Stomach (tissue), 4 donors: Measurements from ENCODE around the gene CYB561D1.

Experiments used
- POLR2A ChIP-seq, 4 donors: fragments of 450-650 bp; IDR thresholded peaks; one replicate each; pipeline ENCODE4 v1.6.1; 2016; ENCODE audit warnings: antibody characterized with exemption in 4 of 4, control low read depth in 2 of 4, mild to moderate bottlenecking in 1 of 4, moderate library complexity in 1 of 4
- POLR2AphosphoS5 ChIP-seq, 3 donors: sonication (generic); formaldehyde crosslinking; IDR thresholded peaks; one replicate each; pipeline ENCODE4 v1.6.1; 2016; ENCODE audit warnings: antibody characterized with exemption in 3 of 3
- TF ChIP-seq, protein P1 (sequence below), 7 experiments: fragments of 450-650 bp in 4 of 7; fragments of 200-600 bp in 3 of 7; sonication (generic) in 3 of 7; IDR thresholded peaks; one replicate each; pipeline ENCODE4 v1.5.1; 2016 to 2019; ENCODE audit warnings: antibody characterized with exemption in 7 of 7, control low read depth in 2 of 7, mild to moderate bottlenecking in 1 of 7

- TF ChIP-seq, protein P1, sequence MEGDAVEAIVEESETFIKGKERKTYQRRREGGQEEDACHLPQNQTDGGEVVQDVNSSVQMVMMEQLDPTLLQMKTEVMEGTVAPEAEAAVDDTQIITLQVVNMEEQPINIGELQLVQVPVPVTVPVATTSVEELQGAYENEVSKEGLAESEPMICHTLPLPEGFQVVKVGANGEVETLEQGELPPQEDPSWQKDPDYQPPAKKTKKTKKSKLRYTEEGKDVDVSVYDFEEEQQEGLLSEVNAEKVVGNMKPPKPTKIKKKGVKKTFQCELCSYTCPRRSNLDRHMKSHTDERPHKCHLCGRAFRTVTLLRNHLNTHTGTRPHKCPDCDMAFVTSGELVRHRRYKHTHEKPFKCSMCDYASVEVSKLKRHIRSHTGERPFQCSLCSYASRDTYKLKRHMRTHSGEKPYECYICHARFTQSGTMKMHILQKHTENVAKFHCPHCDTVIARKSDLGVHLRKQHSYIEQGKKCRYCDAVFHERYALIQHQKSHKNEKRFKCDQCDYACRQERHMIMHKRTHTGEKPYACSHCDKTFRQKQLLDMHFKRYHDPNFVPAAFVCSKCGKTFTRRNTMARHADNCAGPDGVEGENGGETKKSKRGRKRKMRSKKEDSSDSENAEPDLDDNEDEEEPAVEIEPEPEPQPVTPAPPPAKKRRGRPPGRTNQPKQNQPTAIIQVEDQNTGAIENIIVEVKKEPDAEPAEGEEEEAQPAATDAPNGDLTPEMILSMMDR (IDR thresholded peaks at IDR 0.05): no peak
- TF ChIP-seq POLR2A (IDR thresholded peaks at IDR 0.05): no peak
- TF ChIP-seq POLR2AphosphoS5 (IDR thresholded peaks at IDR 0.05): no peak
These were observed 14.3 kb downstream of the CYB561D1 start for GRCh38 chr1:109508001-109508872.
